ENCODE measurements around the gene RUFY3. TPM values are rescaled to one million over a fixed set of nuclear protein-coding genes. Genes with fewer than 3 reads are reported as not detected.

RUFY3 gene
- total RNA-seq, 3 donors from 2014 or later: 31.9 to 54.2 (median 46.0) TPM

DNA sequence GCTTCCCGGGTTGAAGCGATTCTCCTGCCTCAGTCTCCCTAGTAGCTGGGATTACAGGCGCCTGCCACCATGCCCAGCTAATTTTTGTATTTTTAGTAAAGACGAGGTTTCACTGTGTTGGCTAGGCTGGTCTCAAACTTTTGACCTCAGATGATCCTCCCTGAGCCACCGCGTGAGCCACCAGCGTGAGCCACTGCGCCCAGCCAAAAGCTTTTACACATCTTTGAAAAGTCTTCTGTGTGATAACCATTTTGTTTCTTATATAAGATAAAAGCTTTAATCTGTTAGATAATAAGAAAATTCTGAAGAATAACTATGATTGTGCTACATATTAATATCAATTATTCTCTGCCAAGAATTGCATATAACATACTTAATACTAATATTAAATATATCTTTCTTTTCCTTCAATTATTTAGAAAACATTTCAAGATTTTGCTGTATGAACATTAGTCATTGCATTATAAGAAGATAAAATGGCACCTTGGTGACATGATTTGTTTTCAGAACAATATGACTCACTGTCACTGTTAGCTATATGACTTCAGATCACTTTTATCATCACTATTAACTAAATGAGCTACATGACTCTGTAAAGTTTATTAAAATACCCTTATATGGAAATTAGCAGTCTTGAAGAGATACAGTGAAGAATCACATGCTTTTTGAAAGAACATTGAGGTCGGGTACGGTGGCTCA, 33.4 kb downstream of the RUFY3 start:
- TF ChIP-seq CTCF (IDR thresholded peaks at IDR 0.05): no peak
- intact Hi-C loops (cut with DNase I, micrococcal nuclease): no loop called here

DNA sequence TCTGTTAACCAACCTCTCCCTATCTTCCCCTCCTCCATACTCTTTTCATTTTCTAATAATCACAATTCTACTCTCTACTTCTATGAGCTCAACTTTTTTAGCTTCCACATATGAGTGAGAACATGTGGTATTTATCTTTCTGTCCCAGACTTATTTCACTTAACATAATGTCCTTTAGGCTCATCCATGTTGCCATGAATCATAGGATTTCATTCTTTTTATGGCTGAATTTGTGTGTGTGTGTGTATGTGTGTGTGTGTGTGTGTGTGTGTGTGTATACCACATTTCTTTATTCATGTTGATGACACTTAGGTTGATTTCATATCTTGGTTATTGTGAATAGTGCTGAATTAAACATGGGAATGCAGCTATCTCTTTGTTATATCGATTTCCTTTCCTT, 37.4 kb downstream of the RUFY3 start:
- no peak for ATAC-seq
- Histone ChIP-seq H3K9me3 (no peaks in the 10 kb centered on the region), H3K36me3 (ENCODE audit: low read depth) (no peaks in the 10 kb centered on the region), H3K4me1 (ENCODE audit: low read depth) (no peaks in the 10 kb centered on the region), H3K4me3 (no peak overlapping the region)
- DNase-seq: no peak
- intact Hi-C loops (cut with DNase I, micrococcal nuclease): no loop called here
- no peak for TF ChIP-seq CTCF (IDR thresholded peaks at IDR 0.05)

More for the DNA sequence above, 33.4 kb downstream of the RUFY3 start:
- Histone ChIP-seq H3K36me3 (ENCODE audit: low read depth) (no peaks in the 10 kb centered on the region), H3K4me3 (no peak overlapping the region), H3K4me1 (ENCODE audit: low read depth) (no peaks in the 10 kb centered on the region), H3K9me3 (no peaks in the 10 kb centered on the region)
- DNase-seq (no peak), ATAC-seq (no peak)

- Histone ChIP-seq H3K4me3 (no peak overlapping the region), H3K36me3 (ENCODE audit: low read depth) (no peaks in the 10 kb centered on the region), H3K4me1 (ENCODE audit: low read depth) (no peaks in the 10 kb centered on the region), H3K9me3 (no peaks in the 10 kb centered on the region)
- no peak for ATAC-seq
- intact Hi-C loops (cut with DNase I, micrococcal nuclease): no loop called here
- no peak for DNase-seq
- no peak for TF ChIP-seq CTCF (IDR thresholded peaks at IDR 0.05)
Observed at GRCh38 chr4:70759627-70760026, 37.9 kb downstream of the RUFY3 start.

GRCh38 chr4:70760662-70761061, 38.9 kb downstream of the RUFY3 start:
- Histone ChIP-seq H3K9me3 (no peaks in the 10 kb centered on the region), H3K36me3 (ENCODE audit: low read depth) (no peaks in the 10 kb centered on the region), H3K4me3 (no peak overlapping the region), H3K4me1 (ENCODE audit: low read depth) (no peaks in the 10 kb centered on the region)
- ATAC-seq: no peak
- intact Hi-C loops (cut with DNase I, micrococcal nuclease): no loop called here
- no peak for DNase-seq
- TF ChIP-seq CTCF (IDR thresholded peaks at IDR 0.05): no peak

DNA sequence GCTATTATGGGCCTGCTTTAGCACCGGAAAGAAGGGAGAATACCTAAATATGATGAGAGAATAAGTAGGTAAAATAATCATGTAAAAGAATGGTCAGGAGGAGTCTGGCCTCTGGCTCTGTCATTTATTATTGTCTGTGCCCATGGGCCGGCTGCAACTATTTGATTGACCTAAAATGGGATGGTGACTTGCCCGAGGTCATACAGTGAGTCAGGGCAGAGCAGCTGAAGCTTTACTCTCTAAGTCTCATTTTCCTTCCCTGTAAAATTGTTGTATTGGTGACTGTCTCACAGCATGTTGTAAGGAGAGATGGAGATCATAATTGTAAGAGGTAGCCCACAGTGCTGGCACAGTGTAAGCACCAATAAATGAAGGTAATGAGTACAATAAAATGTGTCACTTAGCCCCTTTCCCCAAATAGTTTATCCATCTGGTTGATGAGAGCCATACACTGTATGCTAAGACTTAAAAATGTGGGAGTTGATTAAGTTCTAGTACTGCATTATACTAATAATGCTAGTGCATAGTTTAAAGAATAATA, 39.6 kb downstream of the RUFY3 start:
- H3K9me3 ChIP-seq: no peaks in the 10 kb centered on the region
- H3K4me1 ChIP-seq (ENCODE audit: low read depth): no peaks in the 10 kb centered on the region
- DNase-seq (no peak), ATAC-seq (no peak)
- no peak for TF ChIP-seq CTCF (IDR thresholded peaks at IDR 0.05)
- no peak overlapping the region for H3K4me3 ChIP-seq
- intact Hi-C loops (cut with DNase I, micrococcal nuclease): no loop called here
- no peaks in the 10 kb centered on the region for H3K36me3 ChIP-seq (ENCODE audit: low read depth)

All from mucosa of descending colon (tissue), 3 donors.